Measurements from ENCODE around the gene AIFM1. TPM values are rescaled to one million over a fixed set of nuclear protein-coding genes. Genes with fewer than 3 reads are reported as not detected.

AIFM1 gene
- total and polyA plus RNA-seq, 4 donors, result 33.1 to 79.0 (median 66.4) TPM

DNA sequence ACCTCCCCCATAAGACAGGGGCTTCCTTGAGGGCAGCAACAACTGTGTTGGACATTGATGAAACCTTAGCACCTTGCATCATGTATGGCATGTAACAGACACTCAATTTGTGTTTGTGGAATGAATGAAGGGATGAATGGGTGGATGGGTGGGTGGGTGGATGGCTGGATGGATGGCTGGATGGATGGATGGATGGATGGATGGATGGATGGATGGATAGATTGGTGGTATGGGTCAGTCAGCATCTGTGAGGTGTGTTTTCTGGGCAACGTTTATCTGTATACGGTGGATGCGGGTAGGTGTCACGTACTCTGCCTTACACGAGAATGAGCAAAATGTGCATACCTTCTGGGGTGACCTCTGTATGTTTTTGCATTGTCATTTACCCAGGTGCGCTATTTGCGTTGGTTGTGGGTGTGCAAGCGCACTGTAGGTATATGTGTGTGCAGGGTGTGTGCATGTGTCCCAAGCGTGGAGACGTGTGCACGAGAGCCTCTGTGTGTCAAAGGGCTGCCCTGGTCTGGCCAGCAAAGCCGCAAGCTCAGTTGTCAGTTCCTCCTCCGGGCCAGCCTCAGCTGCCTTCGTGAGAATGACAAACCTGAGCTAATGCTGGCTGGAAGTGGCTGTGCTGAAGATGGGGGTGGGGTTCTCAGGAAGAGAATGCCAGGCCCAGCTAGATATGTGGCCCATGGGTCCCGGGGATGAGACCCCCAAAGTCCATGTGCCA is 81.8 kb downstream of the AIFM1 start:
- Histone ChIP-seq H3K9ac (ENCODE audit: low read depth in 1 of 2, low read length in 2 of 2) (no peak overlapping the region), H3K27ac (ENCODE audit: low read depth in 1 of 2, low read length in 2 of 2) (peak overlapping the region in 1 of 2 donors; percentile 18), H3K27me3 (ENCODE audit: control insufficient read depth in 4 of 4, insufficient read depth in 4 of 4, low read length in 3 of 4) (peaks cover 0 to 5% (median 0%) of the 10 kb centered on the region in 4 donors), H3K36me3 (ENCODE audit: control insufficient read depth in 4 of 4, insufficient read depth in 3 of 4, low read depth in 1 of 4, low read length in 3 of 4) (no peaks in the 10 kb centered on the region), H3K9me3 (ENCODE audit: control insufficient read depth in 4 of 4, low read length in 3 of 4) (no peaks in the 10 kb centered on the region), H3K4me1 (ENCODE audit: control insufficient read depth in 4 of 4, insufficient read depth in 4 of 4, low read length in 3 of 4) (peaks cover 0 to 6% (median 0%) of the 10 kb centered on the region in 4 donors), H3K4me3 (ENCODE audit: low read depth in 1 of 3, low read length in 3 of 3) (no peak overlapping the region)
- DNase-seq (ENCODE audit: low spot score), result no peak
- WGBS, result 77% methylated on average over 15 of the region's 15 CpGs
- no peak for TF ChIP-seq FOXA1 (IDR thresholded peaks at IDR 0.05)
- TF ChIP-seq HNF4G (IDR thresholded peaks at IDR 0.05), result no peak
- TF ChIP-seq SP1 (IDR thresholded peaks at IDR 0.05), result no peak
- no peak for TF ChIP-seq NR2F2 (IDR thresholded peaks at IDR 0.05)
- TF ChIP-seq, protein P1, sequence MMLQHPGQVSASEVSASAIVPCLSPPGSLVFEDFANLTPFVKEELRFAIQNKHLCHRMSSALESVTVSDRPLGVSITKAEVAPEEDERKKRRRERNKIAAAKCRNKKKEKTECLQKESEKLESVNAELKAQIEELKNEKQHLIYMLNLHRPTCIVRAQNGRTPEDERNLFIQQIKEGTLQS (IDR thresholded peaks at IDR 0.05), result no peak
- TF ChIP-seq RAD21 (IDR thresholded peaks at IDR 0.05), result no peak
- TF ChIP-seq REST (IDR thresholded peaks at IDR 0.05), result no peak
- TF ChIP-seq, protein P2, sequence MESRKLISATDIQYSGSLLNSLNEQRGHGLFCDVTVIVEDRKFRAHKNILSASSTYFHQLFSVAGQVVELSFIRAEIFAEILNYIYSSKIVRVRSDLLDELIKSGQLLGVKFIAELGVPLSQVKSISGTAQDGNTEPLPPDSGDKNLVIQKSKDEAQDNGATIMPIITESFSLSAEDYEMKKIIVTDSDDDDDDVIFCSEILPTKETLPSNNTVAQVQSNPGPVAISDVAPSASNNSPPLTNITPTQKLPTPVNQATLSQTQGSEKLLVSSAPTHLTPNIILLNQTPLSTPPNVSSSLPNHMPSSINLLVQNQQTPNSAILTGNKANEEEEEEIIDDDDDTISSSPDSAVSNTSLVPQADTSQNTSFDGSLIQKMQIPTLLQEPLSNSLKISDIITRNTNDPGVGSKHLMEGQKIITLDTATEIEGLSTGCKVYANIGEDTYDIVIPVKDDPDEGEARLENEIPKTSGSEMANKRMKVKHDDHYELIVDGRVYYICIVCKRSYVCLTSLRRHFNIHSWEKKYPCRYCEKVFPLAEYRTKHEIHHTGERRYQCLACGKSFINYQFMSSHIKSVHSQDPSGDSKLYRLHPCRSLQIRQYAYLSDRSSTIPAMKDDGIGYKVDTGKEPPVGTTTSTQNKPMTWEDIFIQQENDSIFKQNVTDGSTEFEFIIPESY (IDR thresholded peaks at IDR 0.05), result no peak
- no peak for TF ChIP-seq EGR1 (IDR thresholded peaks at IDR 0.05; ENCODE audit: low read depth in 2 of 2)
- no peak for TF ChIP-seq FOXA2 (IDR thresholded peaks at IDR 0.05)
- TF ChIP-seq, protein P3, sequence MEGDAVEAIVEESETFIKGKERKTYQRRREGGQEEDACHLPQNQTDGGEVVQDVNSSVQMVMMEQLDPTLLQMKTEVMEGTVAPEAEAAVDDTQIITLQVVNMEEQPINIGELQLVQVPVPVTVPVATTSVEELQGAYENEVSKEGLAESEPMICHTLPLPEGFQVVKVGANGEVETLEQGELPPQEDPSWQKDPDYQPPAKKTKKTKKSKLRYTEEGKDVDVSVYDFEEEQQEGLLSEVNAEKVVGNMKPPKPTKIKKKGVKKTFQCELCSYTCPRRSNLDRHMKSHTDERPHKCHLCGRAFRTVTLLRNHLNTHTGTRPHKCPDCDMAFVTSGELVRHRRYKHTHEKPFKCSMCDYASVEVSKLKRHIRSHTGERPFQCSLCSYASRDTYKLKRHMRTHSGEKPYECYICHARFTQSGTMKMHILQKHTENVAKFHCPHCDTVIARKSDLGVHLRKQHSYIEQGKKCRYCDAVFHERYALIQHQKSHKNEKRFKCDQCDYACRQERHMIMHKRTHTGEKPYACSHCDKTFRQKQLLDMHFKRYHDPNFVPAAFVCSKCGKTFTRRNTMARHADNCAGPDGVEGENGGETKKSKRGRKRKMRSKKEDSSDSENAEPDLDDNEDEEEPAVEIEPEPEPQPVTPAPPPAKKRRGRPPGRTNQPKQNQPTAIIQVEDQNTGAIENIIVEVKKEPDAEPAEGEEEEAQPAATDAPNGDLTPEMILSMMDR (IDR thresholded peaks at IDR 0.05; ENCODE audit: low read depth, low read length, missing input control), result no peak
- no peak for TF ChIP-seq MAX (IDR thresholded peaks at IDR 0.05)
- TF ChIP-seq HNF4A (conservative IDR thresholded peaks at IDR 0.05), result no peak
- TF ChIP-seq JUND (IDR thresholded peaks at IDR 0.05), result no peak
- no peak for TF ChIP-seq TAF1 (conservative IDR thresholded peaks at IDR 0.05)
- TF ChIP-seq YY1 (IDR thresholded peaks at IDR 0.05), result no peak
- TF ChIP-seq RXRA (IDR thresholded peaks at IDR 0.05), result no peak
- no peak for TF ChIP-seq GABPA (IDR thresholded peaks at IDR 0.05 in 1 of 2, conservative IDR thresholded peaks at IDR 0.05 in 1 of 2)

Measured in liver (tissue), 9 donors.